Measurements from ENCODE around the gene INPP5A. TPM values are rescaled to one million over a fixed set of nuclear protein-coding genes. Genes with fewer than 3 reads are reported as not detected.

INPP5A gene
- total and polyA plus RNA-seq, 10 of the 15 experiments (the other 5 are each of a cell fraction or from before 2014, with no cell fraction given): 0.52 to 15.0 (median 6.3) TPM

GRCh38 chr10:132699411-132700155, 162.0 kb downstream of the INPP5A start:
- Histone ChIP-seq H3K36me3 (ENCODE audit: control insufficient read depth in 2 of 2, insufficient read depth in 2 of 2, low read length in 1 of 2) (peaks cover 0 to 2% of the 10 kb centered on the region in 2 experiments; a peak in 2 of 4 replicates), H3K4me2 (ENCODE audit: control insufficient read depth, insufficient read depth) (no peak overlapping the region), H3K27me3 (replicated peaks in 1 of 2; ENCODE audit: control insufficient read depth in 2 of 2, insufficient read depth in 2 of 2, low read length in 1 of 2) (no peaks in the 10 kb centered on the region), H3K9ac (ENCODE audit: control insufficient read depth, insufficient read depth, low read length) (no peak overlapping the region), H3K9me3 (replicated peaks; ENCODE audit: control insufficient read depth, insufficient read depth, low read length) (no peaks in the 10 kb centered on the region; the same call in 2 of the 3 replicates), H3K27ac (ENCODE audit: control insufficient read depth, insufficient read depth) (no peak overlapping the region), H3K4me1 (ENCODE audit: control insufficient read depth, insufficient read depth, low read length) (no peaks in the 10 kb centered on the region), H2AFZ (ENCODE audit: control insufficient read depth, low read depth, low read length) (no peak overlapping the region), H4K20me1 (ENCODE audit: control insufficient read depth, insufficient read depth) (no peaks in the 10 kb centered on the region), H3K4me3 (no peak overlapping the region), H3K79me2 (ENCODE audit: control insufficient read depth, insufficient read depth, low read length) (no peaks in the 10 kb centered on the region)
- intact Hi-C loops (cut with micrococcal nuclease; ENCODE audit: unreplicated experiment): no loop called here
- no TSS peak for BruUV-seq (replicated peaks)
- CTCF ChIA-PET: no interaction called here
- in situ Hi-C loops (cut with MboI): no loop called here
- no peak for DNase-seq (ENCODE audit: low read depth, low spot score)
- RAD21 ChIA-PET (ENCODE audit: unreplicated experiment): no interaction called here
- FAIRE-seq: no peak
- no peak for ATAC-seq
- WGBS (ENCODE audit: insufficient coverage, insufficient replicate concordance, low lambda C conversion rate, missing lambda C conversion rate): 85% methylated on average over 15 of the region's 18 CpGs
- POLR2A ChIA-PET: no interaction called here
- no peak for TF ChIP-seq ZBTB40 (IDR thresholded peaks at IDR 0.05; ENCODE audit: borderline replicate concordance)
- no peak for TF ChIP-seq SMARCA5 (IDR thresholded peaks at IDR 0.05)
- no peak for TF ChIP-seq SMAD5 (IDR thresholded peaks at IDR 0.05; ENCODE audit: low read depth)
- TF ChIP-seq ETV6 (conservative IDR thresholded peaks at IDR 0.05 in 1 of 2, IDR thresholded peaks at IDR 0.05 in 1 of 2; ENCODE audit: borderline replicate concordance in 1 of 2, low read depth in 1 of 2): no peak
- no peak for TF ChIP-seq STAT1 (conservative IDR thresholded peaks at IDR 0.05)
- TF ChIP-seq MTA2 (IDR thresholded peaks at IDR 0.05; ENCODE audit: low read depth): no peak
- TF ChIP-seq CEBPB (IDR thresholded peaks at IDR 0.05; ENCODE audit: borderline replicate concordance in 1 of 2, low read depth in 2 of 2, low read length in 2 of 2): no peak
- TF ChIP-seq NFXL1 (IDR thresholded peaks at IDR 0.05; ENCODE audit: borderline replicate concordance): no peak
- TF ChIP-seq NR2C2 (IDR thresholded peaks at IDR 0.05; ENCODE audit: borderline replicate concordance, control insufficient read depth, insufficient read length, low read depth): no peak
- no peak for TF ChIP-seq ATF3 (IDR thresholded peaks at IDR 0.05; ENCODE audit: borderline replicate concordance, extremely low read depth, low read depth, low read length)
- no peak for TF ChIP-seq GATAD2B (conservative IDR thresholded peaks at IDR 0.05; ENCODE audit: low read depth)
- SMC1A ChIA-PET (ENCODE audit: uncharacterized antibody, unreplicated experiment): no interaction called here

Data from GM12878 (cell line).